AG04450 (cell line): ENCODE results near the gene PEG3. TPM values are rescaled to one million over a fixed set of nuclear protein-coding genes. Genes with fewer than 3 reads are reported as not detected.
"Not testable (repeated sequence)": the region's sequence is repeated elsewhere in the genome, so short reads cannot be mapped to it uniquely, and the experiment has no call there.

Source experiments
- CTCF ChIA-PET: fragments of 300-600, 350-600 bp; formaldehyde crosslinking; extraction: SDS; loops from one replicate; lab custom pipeline; 2022; ENCODE audit warnings: antibody characterized with exemption, inconsistent platforms; lab: Charles Lee
- POLR2A ChIA-PET: fragments of 350-600 bp; formaldehyde crosslinking; extraction: SDS; loops from one replicate; lab custom pipeline; 2021; ENCODE audit warnings: antibody characterized with exemption, inconsistent platforms; lab: Yijun Ruan, JAX
- DNase-seq: peaks from one replicate; pipeline ENCODE4 v3.0.0-alpha.2; 2011; ENCODE audit warnings: low read depth, low spot score
- H3K27ac ChIP-seq: one replicate; pipeline ENCODE4 v1.5.1; 2012; ENCODE audit warnings: low read depth, low read length, control low read depth
- H3K27me3 ChIP-seq: one replicate; pipeline ENCODE4 v1.6.0; 2012; ENCODE audit warnings: low read length; ENCODE audit not compliant: control insufficient read depth, insufficient read depth
- H3K4me3 ChIP-seq: 2 replicates; pipeline ENCODE4 v1.5.1; 2011; ENCODE audit warnings: mild to moderate bottlenecking, low read depth, low read length, control low read depth
- H3K9me3 ChIP-seq: 2 replicates; pipeline ENCODE4 v1.5.1; 2012; ENCODE audit warnings: low read length; ENCODE audit not compliant: control insufficient read depth, insufficient read depth
- polyA plus RNA-seq: library from polyadenylated mRNA; depleted of rRNA; stranded (reverse); fragments of >200 nt; gene quantifications from 2 replicates; pipeline ENCODE4 v1.2.3, GENCODE V29; 2011
- TF ChIP-seq, protein P1 (sequence below): IDR thresholded peaks from 2 replicates; pipeline ENCODE4 v1.5.1; 2011; ENCODE audit warnings: low read depth, low read length, control low read depth, inconsistent platforms

The PEG3 gene
- polyA plus RNA-seq, 1 experiment, result not detected

DNA sequence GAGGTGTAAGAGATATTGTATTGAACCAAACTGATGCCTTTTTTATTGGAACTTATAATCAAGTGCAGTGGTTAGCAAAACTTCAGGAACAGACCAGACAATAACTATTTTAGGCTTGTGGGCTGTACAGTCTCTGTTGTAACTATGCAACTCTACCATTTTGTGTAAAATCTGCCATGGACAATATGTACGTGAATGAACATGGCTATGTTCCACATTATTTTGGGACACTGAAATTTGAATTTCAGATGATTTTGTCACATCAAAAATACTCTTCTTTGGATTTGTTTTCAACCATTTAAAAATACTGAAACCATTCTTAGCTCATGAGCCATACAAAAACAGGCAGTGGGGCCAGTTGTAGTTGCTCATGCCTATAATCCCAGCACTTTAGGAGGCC lies 27.9 kb upstream of the PEG3 start:
- DNase-seq, result no peak
- ChIA-PET POLR2A (no interaction called here), CTCF (no interaction called here)
- Histone ChIP-seq H3K27ac (no peak overlapping the region), H3K27me3 (no peaks in the 10 kb centered on the region), H3K4me3 (no peak overlapping the region), H3K9me3 (peaks cover 46% of the 10 kb centered on the region)
- TF ChIP-seq, protein P1, sequence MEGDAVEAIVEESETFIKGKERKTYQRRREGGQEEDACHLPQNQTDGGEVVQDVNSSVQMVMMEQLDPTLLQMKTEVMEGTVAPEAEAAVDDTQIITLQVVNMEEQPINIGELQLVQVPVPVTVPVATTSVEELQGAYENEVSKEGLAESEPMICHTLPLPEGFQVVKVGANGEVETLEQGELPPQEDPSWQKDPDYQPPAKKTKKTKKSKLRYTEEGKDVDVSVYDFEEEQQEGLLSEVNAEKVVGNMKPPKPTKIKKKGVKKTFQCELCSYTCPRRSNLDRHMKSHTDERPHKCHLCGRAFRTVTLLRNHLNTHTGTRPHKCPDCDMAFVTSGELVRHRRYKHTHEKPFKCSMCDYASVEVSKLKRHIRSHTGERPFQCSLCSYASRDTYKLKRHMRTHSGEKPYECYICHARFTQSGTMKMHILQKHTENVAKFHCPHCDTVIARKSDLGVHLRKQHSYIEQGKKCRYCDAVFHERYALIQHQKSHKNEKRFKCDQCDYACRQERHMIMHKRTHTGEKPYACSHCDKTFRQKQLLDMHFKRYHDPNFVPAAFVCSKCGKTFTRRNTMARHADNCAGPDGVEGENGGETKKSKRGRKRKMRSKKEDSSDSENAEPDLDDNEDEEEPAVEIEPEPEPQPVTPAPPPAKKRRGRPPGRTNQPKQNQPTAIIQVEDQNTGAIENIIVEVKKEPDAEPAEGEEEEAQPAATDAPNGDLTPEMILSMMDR, result no peak

DNA sequence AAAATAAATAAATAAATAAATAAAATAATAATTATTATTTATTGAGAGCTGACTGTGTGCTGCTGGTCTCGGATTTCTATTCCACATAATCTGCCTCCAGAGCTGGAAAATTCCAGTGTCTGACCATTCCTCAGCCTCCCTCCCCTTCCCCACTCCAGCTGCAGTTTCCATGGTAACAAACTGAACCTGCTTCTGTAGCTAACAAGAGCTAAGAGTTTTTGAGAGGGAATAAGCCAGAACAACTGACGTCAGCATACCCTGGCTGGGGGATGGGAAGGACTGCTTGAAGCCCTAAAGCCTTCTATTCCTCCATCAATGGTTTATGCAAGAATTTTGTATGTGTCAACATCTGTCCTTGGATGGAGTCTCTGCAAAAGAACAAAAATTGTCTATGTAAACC lies 26.0 kb upstream of the PEG3 start:
- no peak for DNase-seq
- no peak overlapping the region for H3K27ac ChIP-seq
- TF ChIP-seq, protein P1, result no peak
- POLR2A ChIA-PET, result no interaction called here
- H3K9me3 ChIP-seq, result peaks cover 43% of the 10 kb centered on the region
- no peak overlapping the region for H3K4me3 ChIP-seq
- CTCF ChIA-PET, result no interaction called here
- no peaks in the 10 kb centered on the region for H3K27me3 ChIP-seq

DNA sequence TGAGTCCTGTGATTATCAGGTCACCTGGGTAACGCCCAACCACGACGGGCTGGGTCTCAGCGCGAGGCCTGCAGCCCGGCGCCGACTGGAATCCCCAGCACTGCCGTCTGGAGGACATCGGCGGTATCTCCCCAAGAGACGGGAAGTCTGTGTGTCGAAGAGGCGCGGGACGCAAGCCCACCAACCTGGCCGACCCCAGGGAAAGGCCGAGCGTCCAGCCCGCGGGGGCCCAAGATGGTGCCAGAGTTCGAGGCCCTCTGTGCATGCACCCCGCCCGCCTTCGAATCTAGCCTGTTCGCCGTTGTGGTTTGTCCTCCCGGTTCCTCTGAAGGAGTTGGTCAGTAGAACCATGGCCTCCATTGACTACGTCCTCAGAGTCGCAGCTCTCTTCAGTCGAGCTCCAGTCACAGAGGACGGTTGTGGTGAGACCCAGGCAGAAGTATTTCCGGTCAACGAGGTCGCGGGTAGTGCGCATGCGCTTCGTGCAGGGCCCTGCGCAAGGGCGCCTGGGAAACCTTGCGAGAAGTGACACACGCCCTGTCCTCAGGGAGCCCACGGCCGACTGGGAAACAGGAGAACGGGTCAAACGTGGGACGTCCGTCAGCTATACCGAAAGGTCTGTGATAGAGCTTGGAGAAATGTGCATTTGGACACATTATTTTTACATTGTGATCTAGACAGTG lies 24.1 kb upstream of the PEG3 start:
- CTCF ChIA-PET, result no interaction called here
- Histone ChIP-seq H3K27me3 (no peaks in the 10 kb centered on the region), H3K9me3 (peaks cover 34% of the 10 kb centered on the region), H3K27ac (no peak overlapping the region), H3K4me3 (no peak overlapping the region)
- POLR2A ChIA-PET, result no interaction called here
- TF ChIP-seq, protein P1, result no peak
- no peak for DNase-seq

DNA sequence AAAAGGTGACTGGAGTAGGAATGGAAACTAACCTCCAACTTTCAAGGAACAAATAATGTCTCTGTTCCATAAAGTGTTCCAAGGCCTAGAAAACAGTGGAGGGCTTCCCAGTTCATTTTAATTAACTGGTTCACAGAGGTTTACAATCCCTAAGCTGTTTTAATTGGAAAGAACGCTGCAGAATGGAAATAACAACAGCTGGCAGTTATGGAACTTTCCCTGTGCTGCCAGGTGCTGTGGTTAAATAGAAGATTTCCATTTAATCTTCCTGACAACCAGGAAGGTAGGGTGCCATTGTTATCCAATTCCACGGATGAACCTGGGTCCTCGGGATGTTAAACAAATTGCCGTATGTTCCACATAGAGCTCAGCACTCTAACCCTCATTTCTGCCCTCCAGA lies 22.2 kb upstream of the PEG3 start:
- Histone ChIP-seq H3K27me3 (no peaks in the 10 kb centered on the region), H3K9me3 (peaks cover 24% of the 10 kb centered on the region), H3K4me3 (no peak overlapping the region), H3K27ac (no peak overlapping the region)
- no peak for DNase-seq
- CTCF ChIA-PET, result no interaction called here
- POLR2A ChIA-PET, result no interaction called here
- TF ChIP-seq, protein P1, result no peak

DNA sequence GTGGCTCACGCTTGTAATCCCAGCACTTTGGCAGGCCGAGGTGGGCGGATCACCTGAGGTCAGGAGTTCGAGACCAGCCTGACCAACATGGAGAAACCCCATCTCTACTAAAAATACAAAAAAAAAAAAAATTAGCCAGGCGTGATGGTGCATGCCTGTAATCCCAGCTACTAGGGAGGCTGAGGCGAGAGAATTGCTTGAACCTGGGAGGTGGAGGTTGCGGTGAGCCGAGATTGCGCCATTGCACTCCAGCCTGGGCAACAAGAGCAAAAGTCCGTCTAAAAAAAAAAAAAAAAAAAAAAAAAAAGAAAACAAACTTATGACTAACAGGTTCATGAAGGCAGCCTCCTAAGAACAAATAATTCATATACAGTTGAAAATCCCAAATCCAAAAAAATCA lies 19.9 kb upstream of the PEG3 start:
- DNase-seq, H3K27me3 ChIP-seq, POLR2A ChIA-PET, H3K27ac ChIP-seq, CTCF ChIA-PET, H3K4me3 ChIP-seq: not testable (repeated sequence)
- H3K9me3 ChIP-seq, result peaks cover 21% of the 10 kb centered on the region
